IMR-90 (cell line): ENCODE results near the gene MAVS. TPM values are rescaled to one million over a fixed set of nuclear protein-coding genes. Genes with fewer than 3 reads are reported as not detected.

Experiments
- ATAC-seq: fragments of 200-7000 bp; cut with Tn5 transposase; 2 replicates; pipeline ENCODE4 v1.9.1; 2020; ENCODE audit warnings: low read depth, mild to moderate bottlenecking, moderate library complexity
- BruUV-seq: library from RNA; stranded (reverse); fragments of 400-500 nt; replicated peaks from 2 replicates; lab custom pipeline; 2021; lab: Mats Ljungman, UMichigan
- CTCF ChIA-PET: fragments of 300-600 bp; formaldehyde crosslinking; extraction: SDS; loops from one replicate; lab custom pipeline; 2021; ENCODE audit warnings: antibody characterized with exemption; lab: Yijun Ruan, JAX
- POLR2A ChIA-PET: fragments of 300-600 bp; sonication (Branson Sonifier 250); formaldehyde crosslinking; loops from one replicate; lab custom pipeline; 2022; ENCODE audit warnings: antibody characterized with exemption; ENCODE audit not compliant: unreplicated experiment; lab: Charles Lee
- DNase-seq: peaks from one replicate; pipeline ENCODE4 v3.0.0; 2013
- H2AFZ ChIP-seq: replicated peaks from 2 replicates; pipeline ENCODE3; 2013; ENCODE audit warnings: low read length, mild to moderate bottlenecking; ENCODE audit not compliant: poor library complexity
- H2AK5ac ChIP-seq: 2 replicates; pipeline ENCODE4 v1.6.1; 2013; ENCODE audit warnings: low read depth, low read length, inconsistent platforms
- H2AK9ac ChIP-seq: replicated peaks from 2 replicates; pipeline ENCODE3; 2013; ENCODE audit warnings: mild to moderate bottlenecking, low read depth, low read length, moderate library complexity; ENCODE audit not compliant: poor library complexity
- H2BK120ac ChIP-seq: 2 replicates; pipeline ENCODE4 v1.6.1; 2013; ENCODE audit warnings: low read depth, low read length, inconsistent platforms
- H2BK15ac ChIP-seq: 3 replicates; pipeline ENCODE4 v1.6.1; 2013; ENCODE audit warnings: low read depth, low read length, inconsistent platforms
- H2BK20ac ChIP-seq: 2 replicates; pipeline ENCODE4 v1.6.1; 2013; ENCODE audit warnings: low read depth, mild to moderate bottlenecking, inconsistent platforms, low read length, moderate library complexity
- H2BK5ac ChIP-seq: 2 replicates; pipeline ENCODE4 v1.6.1; 2013; ENCODE audit warnings: mild to moderate bottlenecking, low read depth, low read length, inconsistent platforms; ENCODE audit not compliant: poor library complexity, severe bottlenecking
- H3K14ac ChIP-seq: replicated peaks from 2 replicates; pipeline ENCODE4 v1.6.1; 2013; ENCODE audit warnings: low read depth, low read length, inconsistent platforms
- H3K18ac ChIP-seq: 2 replicates; pipeline ENCODE4 v1.6.1; 2013; ENCODE audit warnings: low read depth, low read length, control low read depth
- H3K23ac ChIP-seq: 2 replicates; pipeline ENCODE4 v1.6.1; 2013; ENCODE audit warnings: low read depth, low read length, inconsistent platforms
- H3K27ac ChIP-seq: 2 replicates; pipeline ENCODE4 v1.5.1; 2013; ENCODE audit warnings: mild to moderate bottlenecking, control low read depth, low read length; ENCODE audit not compliant: insufficient read depth
- H3K27me3 ChIP-seq: 2 replicates; pipeline ENCODE4 v1.6.1; 2013; ENCODE audit warnings: low read length; ENCODE audit not compliant: control insufficient read depth, insufficient read depth
- H3K36me3 ChIP-seq: 2 replicates; pipeline ENCODE4 v1.6.1; 2013; ENCODE audit warnings: low read length, mixed read lengths; ENCODE audit not compliant: control insufficient read depth, insufficient read depth
- H3K4ac ChIP-seq: 2 replicates; pipeline ENCODE4 v1.6.1; 2013; ENCODE audit warnings: low read depth, low read length, inconsistent platforms
- H3K4me1 ChIP-seq: 2 replicates; pipeline ENCODE4 v1.6.1; 2013; ENCODE audit warnings: low read length, mixed read lengths; ENCODE audit not compliant: control insufficient read depth, insufficient read depth
- H3K4me2 ChIP-seq: 2 replicates; pipeline ENCODE4 v1.6.1; 2013; ENCODE audit warnings: low read depth, mild to moderate bottlenecking, control low read depth, low read length, moderate library complexity
- H3K4me3 ChIP-seq: 2 replicates; pipeline ENCODE4 v1.5.1; 2013; ENCODE audit warnings: low read depth, mild to moderate bottlenecking, control low read depth, low read length, moderate library complexity; ENCODE audit not compliant: insufficient read depth
- H3K56ac ChIP-seq: 2 replicates; pipeline ENCODE4 v1.6.1; 2013; ENCODE audit warnings: low read length, inconsistent platforms; ENCODE audit not compliant: insufficient read depth; ENCODE audit errors: extremely low read depth
- H3K79me1 ChIP-seq, 2 experiments: 2 replicates each; pipeline ENCODE4 v1.6.1; 2013; ENCODE audit warnings: low read length in 2 of 2, inconsistent platforms in 1 of 2, low read depth in 1 of 2
- H3K9ac ChIP-seq: 2 replicates; pipeline ENCODE4 v1.6.1; 2013; ENCODE audit warnings: low read depth, low read length, control low read depth
- H3K9me1 ChIP-seq: 2 replicates; pipeline ENCODE4 v1.6.1; 2013; ENCODE audit warnings: low read length, inconsistent platforms; ENCODE audit not compliant: insufficient read depth
- H3K9me3 ChIP-seq: 2 replicates; pipeline ENCODE4 v1.6.1; 2013; ENCODE audit warnings: low read length; ENCODE audit not compliant: control insufficient read depth, insufficient read depth
- H4K20me1 ChIP-seq: 2 replicates; pipeline ENCODE4 v1.6.1; 2013; ENCODE audit warnings: low read length, inconsistent platforms; ENCODE audit not compliant: insufficient read depth
- H4K5ac ChIP-seq: 2 replicates; pipeline ENCODE4 v1.6.1; 2013; ENCODE audit warnings: mild to moderate bottlenecking, low read depth, low read length, control low read depth
- H4K8ac ChIP-seq, 2 experiments: 2 replicates each; pipeline ENCODE4 v1.6.1; 2013; ENCODE audit warnings: low read depth in 2 of 2, low read length in 2 of 2, control low read depth in 1 of 2, inconsistent platforms in 1 of 2
- H4K91ac ChIP-seq: 2 replicates; pipeline ENCODE4 v1.6.1; 2013; ENCODE audit warnings: low read depth, low read length, inconsistent platforms; ENCODE audit not compliant: insufficient read depth
- BHLHE40 ChIP-seq: fragments of 150-350 bp; IDR thresholded peaks from 2 replicates; pipeline ENCODE4 v1.6.1; 2016; ENCODE audit warnings: mild to moderate bottlenecking, low read depth, low read length
- CEBPB ChIP-seq: IDR thresholded peaks from 2 replicates; pipeline ENCODE4 v1.6.1; 2012; ENCODE audit warnings: low read depth, low read length, improper control_type of control experiment
- CHD1 ChIP-seq: IDR thresholded peaks from 2 replicates; pipeline ENCODE4 v1.6.1; 2012; ENCODE audit warnings: low read depth, low read length, improper control_type of control experiment
- CTCF ChIP-seq: conservative IDR thresholded peaks from 2 replicates; pipeline ENCODE4 v1.5.1; 2012; ENCODE audit warnings: mild to moderate bottlenecking, low read depth, low read length, improper control_type of control experiment
- FOS ChIP-seq: fragments of 150-350 bp; IDR thresholded peaks from 2 replicates; pipeline ENCODE4 v1.6.1; 2016; ENCODE audit warnings: low read depth, low read length
- MAFK ChIP-seq: IDR thresholded peaks from 2 replicates; pipeline ENCODE4 v1.6.1; 2012; ENCODE audit warnings: low read depth, low read length, improper control_type of control experiment
- MAZ ChIP-seq: IDR thresholded peaks from 2 replicates; pipeline ENCODE4 v1.6.1; 2012; ENCODE audit warnings: low read depth, mild to moderate bottlenecking, low read length, improper control_type of control experiment, moderate library complexity, borderline replicate concordance
- MXI1 ChIP-seq: IDR thresholded peaks from 2 replicates; pipeline ENCODE4 v1.6.1; 2012; ENCODE audit warnings: low read depth, mild to moderate bottlenecking, low read length, moderate library complexity, borderline replicate concordance
- NFE2L2 ChIP-seq: fragments of 150-350 bp; IDR thresholded peaks from 2 replicates; pipeline ENCODE4 v1.6.1; 2016; ENCODE audit warnings: low read depth, mild to moderate bottlenecking, low read length
- RAD21 ChIP-seq: IDR thresholded peaks from 2 replicates; pipeline ENCODE4 v1.6.1; 2012; ENCODE audit warnings: low read length, improper control_type of control experiment
- RCOR1 ChIP-seq: IDR thresholded peaks from 2 replicates; pipeline ENCODE4 v1.6.1; 2012; ENCODE audit warnings: mild to moderate bottlenecking, low read length, improper control_type of control experiment; ENCODE audit not compliant: insufficient replicate concordance
- RFX5 ChIP-seq: IDR thresholded peaks from 2 replicates; pipeline ENCODE4 v1.8.0; 2012; ENCODE audit warnings: low read depth, mild to moderate bottlenecking, low read length, moderate library complexity
- SMC3 ChIP-seq: fragments of 150-350 bp; IDR thresholded peaks from 2 replicates; pipeline ENCODE4 v1.6.1; 2016; ENCODE audit warnings: low read depth, mild to moderate bottlenecking, antibody characterized with exemption, low read length, moderate library complexity
- WGBS, 2 experiments: methylation state at CpG; one replicate each; pipeline versions ENCODE4 v1.1.5 to v1.1.7; 2013; ENCODE audit warnings: missing lambda C conversion rate in 2 of 2; ENCODE audit not compliant: insufficient read length in 1 of 2; ENCODE audit errors: extremely low coverage in 2 of 2; 5-methylcytosine and 5-hydroxymethylcytosine counted together
- dilution Hi-C: fragments of 300-500 bp; cut with HindIII; formaldehyde crosslinking; loops from one replicate; pipeline ENCODE4 v1.14.3; 2018; ENCODE audit warnings: low sequenced_read_pairs; ENCODE audit not compliant: unreplicated experiment
- in situ Hi-C: fragments of 300-500 bp; cut with MboI; formaldehyde crosslinking; loops from 3 replicates; pipeline ENCODE4 v1.14.3; 2019; ENCODE audit warnings: low sequenced_read_pairs, inconsistent platforms, mixed read lengths
- intact Hi-C: fragments of 100-400 bp; cut with micrococcal nuclease; formaldehyde crosslinking; loops from 2 replicates; pipeline ENCODE4 v1.10.0; 2022
- polyA plus RNA-seq, 3 experiments: library from polyadenylated mRNA; depleted of rRNA; stranded (reverse); fragments of >200 nt; gene quantifications; 2 replicates each; pipeline ENCODE4 v1.2.3, GENCODE V29; 2012; ENCODE audit warnings: low replicate concordance in 1 of 3
- total RNA-seq: library from RNA; depleted of rRNA; stranded (reverse); fragments of >200 nt; gene quantifications from 2 replicates; pipeline ENCODE4 v1.2.3, GENCODE V29; 2012
- TF ChIP-seq, protein P1 (sequence below): fragments of 150-350 bp; IDR thresholded peaks from 2 replicates; pipeline ENCODE4 v1.6.1; 2017; ENCODE audit warnings: mild to moderate bottlenecking, antibody characterized with exemption, low read length, low read depth
- TF ChIP-seq, protein P2 (sequence below): fragments of 150-350 bp; IDR thresholded peaks from 2 replicates; pipeline ENCODE4 v1.6.1; 2016; ENCODE audit warnings: low read depth, mild to moderate bottlenecking, low read length, moderate library complexity, borderline replicate concordance

The MAVS gene
- total and polyA plus RNA-seq, 2 of the 4 experiments (the other 2 are of a cell fraction), result 10.4 to 15.6 TPM

- no peak for ATAC-seq
- Histone ChIP-seq H4K8ac (peak overlapping the region in 1 of 2 experiments; percentile 22; a peak in 1 of 4 replicates), H3K23ac (no peak overlapping the region), H2BK15ac (no peak overlapping the region), H2AFZ (peak overlapping the region; percentile 33), H4K20me1 (no peaks in the 10 kb centered on the region), H2BK120ac (no peak overlapping the region), H3K4ac (peak overlapping the region; percentile 52; the same call in 1 of the 2 replicates), H4K5ac (no peak overlapping the region), H3K56ac (no peak overlapping the region), H3K18ac (no peak overlapping the region), H3K9ac (no peak overlapping the region), H3K14ac (0 out of 2 replicates have a peak overlapping the region, but pooled peaks have one; percentile 22), H3K9me1 (peaks cover 29% of the 10 kb centered on the region), H3K79me1 (peaks cover 43 to 91% of the 10 kb centered on the region in 2 experiments), H2BK5ac (no peak overlapping the region), H3K4me2 (no peak overlapping the region), H3K9me3 (no peaks in the 10 kb centered on the region), H3K4me3 (no peak overlapping the region), H4K91ac (no peak overlapping the region; the same call in 1 of the 2 replicates), H2AK5ac (peak overlapping the region; percentile 79), H2AK9ac (peak overlapping the region; percentile 94), H3K27ac (peak overlapping the region; percentile 13; the same call in 1 of the 2 replicates), H3K36me3 (peaks cover 63% of the 10 kb centered on the region), H3K27me3 (no peaks in the 10 kb centered on the region), H3K4me1 (peaks cover 28% of the 10 kb centered on the region), H2BK20ac (peak overlapping the region; percentile 28; the same call in 1 of the 2 replicates)
- in situ Hi-C loops, result no loop called here
- CTCF ChIA-PET, result no interaction called here
- no peak for DNase-seq
- no TSS peak for BruUV-seq
- WGBS, 2 experiments, result 94% methylated on average over 8 of the region's 18 CpGs; no CpG with 5 or more reads in 1 of the 2 experiments
- POLR2A ChIA-PET, result interaction anchor here (0.5 kb wide), 1 partner anchor 92 kb away, joined by 9 read pairs; no protein-coding TSS in a partner anchor
- intact Hi-C loops, result no loop called here
- dilution Hi-C loops, result no loop called here
- TF ChIP-seq RFX5 (no peak), RAD21 (no peak), MAZ (no peak), NFE2L2 (no peak), CHD1 (no peak), MXI1 (no peak), CEBPB (no peak), BHLHE40 (no peak), CTCF (no peak), FOS (no peak), RCOR1 (no peak), MAFK (no peak), SMC3 (no peak)
- TF ChIP-seq, protein P1, sequence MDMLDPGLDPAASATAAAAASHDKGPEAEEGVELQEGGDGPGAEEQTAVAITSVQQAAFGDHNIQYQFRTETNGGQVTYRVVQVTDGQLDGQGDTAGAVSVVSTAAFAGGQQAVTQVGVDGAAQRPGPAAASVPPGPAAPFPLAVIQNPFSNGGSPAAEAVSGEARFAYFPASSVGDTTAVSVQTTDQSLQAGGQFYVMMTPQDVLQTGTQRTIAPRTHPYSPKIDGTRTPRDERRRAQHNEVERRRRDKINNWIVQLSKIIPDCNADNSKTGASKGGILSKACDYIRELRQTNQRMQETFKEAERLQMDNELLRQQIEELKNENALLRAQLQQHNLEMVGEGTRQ, result no peak
- TF ChIP-seq, protein P2, sequence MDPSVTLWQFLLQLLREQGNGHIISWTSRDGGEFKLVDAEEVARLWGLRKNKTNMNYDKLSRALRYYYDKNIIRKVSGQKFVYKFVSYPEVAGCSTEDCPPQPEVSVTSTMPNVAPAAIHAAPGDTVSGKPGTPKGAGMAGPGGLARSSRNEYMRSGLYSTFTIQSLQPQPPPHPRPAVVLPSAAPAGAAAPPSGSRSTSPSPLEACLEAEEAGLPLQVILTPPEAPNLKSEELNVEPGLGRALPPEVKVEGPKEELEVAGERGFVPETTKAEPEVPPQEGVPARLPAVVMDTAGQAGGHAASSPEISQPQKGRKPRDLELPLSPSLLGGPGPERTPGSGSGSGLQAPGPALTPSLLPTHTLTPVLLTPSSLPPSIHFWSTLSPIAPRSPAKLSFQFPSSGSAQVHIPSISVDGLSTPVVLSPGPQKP, result no peak
These were observed 46.3 kb upstream of the MAVS start for GRCh38 chr20:3800256-3800877.
